DOHH2 (cell line): ENCODE results near the gene SLC9A6.

ENCODE experiments used
- EZH2phosphoT487 ChIP-seq: fragments of 200-600 bp; sonication (generic); IDR thresholded peaks from 2 replicates; pipeline ENCODE4 v1.6.1; 2017; ENCODE audit warnings: borderline replicate concordance, mild to moderate bottlenecking, antibody characterized with exemption, low read length, moderate library complexity, mixed read lengths
- TF ChIP-seq, protein P1 (sequence below): fragments of 200-600 bp; sonication (generic); IDR thresholded peaks from one replicate; pipeline ENCODE4 v1.5.1; 2014; ENCODE audit warnings: antibody characterized with exemption, mild to moderate bottlenecking, low read depth, low read length; ENCODE audit not compliant: poor library complexity, severe bottlenecking

DNA sequence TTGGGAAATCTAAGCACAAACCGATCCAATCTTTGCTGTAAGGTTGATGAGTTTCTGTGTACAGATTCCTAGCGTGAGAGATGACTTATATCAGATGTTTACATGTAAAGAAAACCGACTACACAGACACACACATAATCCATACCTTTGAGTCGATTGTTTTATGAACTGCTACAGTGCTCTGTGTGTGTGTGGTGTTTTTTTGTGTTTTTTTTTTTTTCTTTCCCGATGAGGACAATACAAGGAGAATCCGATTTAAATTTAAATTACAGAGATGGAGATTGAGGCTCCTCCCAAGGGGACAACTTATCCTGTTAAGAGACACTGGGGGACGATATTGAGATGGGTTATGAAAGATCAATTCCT, 461 bp upstream of the SLC9A6 start:
- TF ChIP-seq, protein P1, sequence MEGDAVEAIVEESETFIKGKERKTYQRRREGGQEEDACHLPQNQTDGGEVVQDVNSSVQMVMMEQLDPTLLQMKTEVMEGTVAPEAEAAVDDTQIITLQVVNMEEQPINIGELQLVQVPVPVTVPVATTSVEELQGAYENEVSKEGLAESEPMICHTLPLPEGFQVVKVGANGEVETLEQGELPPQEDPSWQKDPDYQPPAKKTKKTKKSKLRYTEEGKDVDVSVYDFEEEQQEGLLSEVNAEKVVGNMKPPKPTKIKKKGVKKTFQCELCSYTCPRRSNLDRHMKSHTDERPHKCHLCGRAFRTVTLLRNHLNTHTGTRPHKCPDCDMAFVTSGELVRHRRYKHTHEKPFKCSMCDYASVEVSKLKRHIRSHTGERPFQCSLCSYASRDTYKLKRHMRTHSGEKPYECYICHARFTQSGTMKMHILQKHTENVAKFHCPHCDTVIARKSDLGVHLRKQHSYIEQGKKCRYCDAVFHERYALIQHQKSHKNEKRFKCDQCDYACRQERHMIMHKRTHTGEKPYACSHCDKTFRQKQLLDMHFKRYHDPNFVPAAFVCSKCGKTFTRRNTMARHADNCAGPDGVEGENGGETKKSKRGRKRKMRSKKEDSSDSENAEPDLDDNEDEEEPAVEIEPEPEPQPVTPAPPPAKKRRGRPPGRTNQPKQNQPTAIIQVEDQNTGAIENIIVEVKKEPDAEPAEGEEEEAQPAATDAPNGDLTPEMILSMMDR: no peak
- no peak for TF ChIP-seq EZH2phosphoT487
